OCI-LY1 (cell line): ENCODE results near the gene HCN1.

Experiments used
- H2AFZ ChIP-seq: fragments of 200-600 bp; sonication (generic), shearing (Covaris generic); 2 replicates; pipeline ENCODE4 v1.6.0; 2014; ENCODE audit warnings: antibody characterized with exemption, mild to moderate bottlenecking, low read length
- H3F3A ChIP-seq: fragments of 200-600 bp; sonication (generic), shearing (Covaris generic); 2 replicates; pipeline ENCODE4 v1.6.0; 2014; ENCODE audit warnings: mild to moderate bottlenecking, antibody characterized with exemption, low read length, moderate library complexity; ENCODE audit not compliant: insufficient read depth
- H3K27ac ChIP-seq: fragments of 200-600 bp; sonication (generic); 2 replicates; pipeline ENCODE4 v1.5.1; 2014; ENCODE audit warnings: low read length, mixed run types, mild to moderate bottlenecking, low read depth; ENCODE audit not compliant: poor library complexity, severe bottlenecking
- H3K27me3 ChIP-seq: fragments of 200-600 bp; sonication (generic); 2 replicates; pipeline ENCODE4 v1.6.0; 2014; ENCODE audit warnings: antibody characterized with exemption, mild to moderate bottlenecking, low read length, moderate library complexity; ENCODE audit not compliant: insufficient read depth
- H3K36me3 ChIP-seq: fragments of 200-600 bp; sonication (generic); 2 replicates; pipeline ENCODE4 v1.6.1; 2014; ENCODE audit warnings: mild to moderate bottlenecking, antibody characterized with exemption, low read length, moderate library complexity, mixed read lengths; ENCODE audit not compliant: insufficient read depth
- H3K4me1 ChIP-seq: fragments of 200-600 bp; sonication (generic); 2 replicates; pipeline ENCODE4 v1.5.1; 2014; ENCODE audit warnings: mild to moderate bottlenecking, low read length, moderate library complexity; ENCODE audit not compliant: insufficient read depth, severe bottlenecking
- H3K4me2 ChIP-seq: fragments of 200-600 bp; sonication (generic), shearing (Covaris generic); 2 replicates; pipeline ENCODE4 v1.6.1; 2014; ENCODE audit warnings: low read length
- H3K4me3 ChIP-seq: fragments of 200-600 bp; sonication (generic); 2 replicates; pipeline ENCODE4 v1.5.1; 2014; ENCODE audit warnings: low read length, low read depth, mild to moderate bottlenecking, mixed read lengths; ENCODE audit not compliant: poor library complexity, severe bottlenecking
- H3K79me2 ChIP-seq: fragments of 200-600 bp; shearing (Covaris generic); 2 replicates; pipeline ENCODE4 v1.6.1; 2016; ENCODE audit warnings: mixed run types, low read length, mixed read lengths; ENCODE audit not compliant: insufficient read depth
- H3K9ac ChIP-seq: fragments of 200-600 bp; sonication (generic), shearing (Covaris generic); 2 replicates; pipeline ENCODE4 v1.6.1; 2014; ENCODE audit warnings: mild to moderate bottlenecking, low read length, mixed read lengths
- H3K9me2 ChIP-seq: fragments of 200-600 bp; sonication (generic), shearing (Covaris generic); 2 replicates; pipeline ENCODE4 v1.6.1; 2014; ENCODE audit warnings: low read depth, mild to moderate bottlenecking, low read length, mixed read lengths
- H3K9me3 ChIP-seq: fragments of 200-600 bp; shearing (Covaris generic); 2 replicates; pipeline ENCODE4 v1.6.1; 2014; ENCODE audit warnings: low read length, mixed read lengths
- H4K20me1 ChIP-seq: fragments of 200-600 bp; sonication (generic), shearing (Covaris generic); 2 replicates; pipeline ENCODE4 v1.6.0; 2016; ENCODE audit warnings: mild to moderate bottlenecking, low read length; ENCODE audit not compliant: insufficient read depth
- CTCF ChIP-seq: fragments of 200-600 bp; sonication (generic), shearing (Covaris generic); IDR thresholded peaks from 2 replicates; pipeline ENCODE4 v1.5.1; 2017; ENCODE audit warnings: mild to moderate bottlenecking, antibody characterized with exemption, low read length, moderate library complexity, mixed read lengths
- EZH2 ChIP-seq: fragments of 200-600 bp; sonication (generic), shearing (Covaris generic); IDR thresholded peaks from 2 replicates; pipeline ENCODE4 v1.8.0; 2017; ENCODE audit warnings: borderline replicate concordance, mixed run types, mild to moderate bottlenecking, antibody characterized with exemption, low read length, moderate library complexity, mixed read lengths

The HCN1 gene

GRCh38 chr5:45684118-45684517, 12.1 kb downstream of the HCN1 start:
- Histone ChIP-seq H3F3A (no peaks in the 10 kb centered on the region), H3K4me3 (no peak overlapping the region), H3K9ac (no peak overlapping the region), H4K20me1 (no peaks in the 10 kb centered on the region), H3K9me3 (no peaks in the 10 kb centered on the region), H3K4me2 (no peak overlapping the region), H3K27ac (no peak overlapping the region), H3K4me1 (no peaks in the 10 kb centered on the region), H3K27me3 (no peaks in the 10 kb centered on the region), H3K36me3 (no peaks in the 10 kb centered on the region), H3K79me2 (no peaks in the 10 kb centered on the region), H2AFZ (no peak overlapping the region), H3K9me2 (no peaks in the 10 kb centered on the region)
- TF ChIP-seq EZH2 (no peak), CTCF (no peak)

GRCh38 chr5:45680950-45681349, 15.2 kb downstream of the HCN1 start:
- H3K36me3 ChIP-seq, result no peaks in the 10 kb centered on the region
- no peaks in the 10 kb centered on the region for H3K79me2 ChIP-seq
- TF ChIP-seq EZH2 (no peak), CTCF (no peak)
- no peaks in the 10 kb centered on the region for H3F3A ChIP-seq
- H3K27me3 ChIP-seq, result no peaks in the 10 kb centered on the region
- no peak overlapping the region for H3K27ac ChIP-seq
- H3K9me3 ChIP-seq, result no peaks in the 10 kb centered on the region
- no peaks in the 10 kb centered on the region for H3K9me2 ChIP-seq
- H3K4me2 ChIP-seq, result no peak overlapping the region
- H3K9ac ChIP-seq, result no peak overlapping the region
- H3K4me1 ChIP-seq, result no peaks in the 10 kb centered on the region
- no peaks in the 10 kb centered on the region for H4K20me1 ChIP-seq
- H2AFZ ChIP-seq, result no peak overlapping the region
- H3K4me3 ChIP-seq, result no peak overlapping the region

DNA sequence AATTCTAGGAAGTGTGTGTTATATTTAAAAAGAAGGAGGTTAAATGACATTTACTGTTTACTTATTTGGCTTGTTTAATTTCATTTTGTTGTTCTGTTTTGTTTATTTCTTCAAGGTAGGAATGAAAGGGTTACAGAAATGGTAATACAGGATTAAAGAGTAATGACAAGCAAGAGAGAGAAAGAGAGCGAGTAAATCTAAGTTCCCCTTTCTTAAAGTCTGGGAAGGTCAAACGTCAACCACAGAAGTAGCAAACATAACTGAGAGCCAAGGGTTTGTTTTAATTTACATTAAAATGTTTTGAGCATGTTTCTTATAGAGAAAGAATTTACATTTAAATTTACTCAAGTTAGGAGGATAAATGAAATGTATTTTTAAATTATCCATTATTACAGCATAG, 18.7 kb downstream of the HCN1 start:
- Histone ChIP-seq H3K9me2 (no peaks in the 10 kb centered on the region), H3K9ac (no peak overlapping the region)

More for the DNA sequence above, 18.7 kb downstream of the HCN1 start:
- H3K4me1 ChIP-seq, result no peaks in the 10 kb centered on the region
- H3K36me3 ChIP-seq, result no peaks in the 10 kb centered on the region
- no peaks in the 10 kb centered on the region for H3K9me3 ChIP-seq
- H3F3A ChIP-seq, result no peaks in the 10 kb centered on the region
- no peak for TF ChIP-seq CTCF
- no peak for TF ChIP-seq EZH2
- no peak overlapping the region for H3K4me3 ChIP-seq
- no peaks in the 10 kb centered on the region for H3K27me3 ChIP-seq
- no peak overlapping the region for H3K27ac ChIP-seq
- no peak overlapping the region for H2AFZ ChIP-seq
- no peak overlapping the region for H3K4me2 ChIP-seq
- no peaks in the 10 kb centered on the region for H4K20me1 ChIP-seq
- H3K79me2 ChIP-seq, result no peaks in the 10 kb centered on the region
